Suprapubic skin (tissue), 4 donors: ENCODE measurements around the gene IER5. TPM values are rescaled to one million over a fixed set of nuclear protein-coding genes. Genes with fewer than 3 reads are reported as not detected.

Source experiments
- DNase-seq, 2 donors: peaks; one replicate each; pipeline ENCODE4 v3.0.0-alpha.2; 2019; ENCODE audit warnings: low spot score in 2 of 2
- H3K27ac ChIP-seq: fragments of 200-600 bp; sonication (generic); one replicate; pipeline ENCODE4 v1.5.1; 2019
- H3K27me3 ChIP-seq: fragments of 200-600 bp; sonication (generic); one replicate; pipeline ENCODE4 v1.5.1; 2019
- H3K36me3 ChIP-seq: fragments of 200-600 bp; sonication (generic); one replicate; pipeline ENCODE4 v1.5.1; 2019
- H3K4me1 ChIP-seq: fragments of 200-600 bp; sonication (generic); one replicate; pipeline ENCODE4 v1.5.1; 2019
- H3K4me3 ChIP-seq: fragments of 200-600 bp; sonication (generic); one replicate; pipeline ENCODE4 v1.5.1; 2019; ENCODE audit warnings: mild to moderate bottlenecking
- H3K9me3 ChIP-seq: fragments of 200-600 bp; sonication (generic); one replicate; pipeline ENCODE4 v1.5.1; 2019
- EP300 ChIP-seq: sonication (generic); formaldehyde crosslinking; IDR thresholded peaks from one replicate; pipeline ENCODE4 v1.6.1; 2017; ENCODE audit warnings: antibody characterized with exemption
- POLR2A ChIP-seq, 2 donors: fragments of 450-650 bp; IDR thresholded peaks; one replicate each; pipeline ENCODE4 v1.6.1; 2017; ENCODE audit warnings: antibody characterized with exemption in 2 of 2, mild to moderate bottlenecking in 2 of 2, moderate library complexity in 2 of 2
- POLR2AphosphoS5 ChIP-seq, 3 donors: sonication (generic); formaldehyde crosslinking; IDR thresholded peaks; one replicate each; pipeline ENCODE4 v1.6.1; 2017; ENCODE audit warnings: antibody characterized with exemption in 3 of 3
- WGBS: methylation state at CpG from one replicate; pipeline ENCODE4 v1.1.5; 2018; 5-methylcytosine and 5-hydroxymethylcytosine counted together
- total RNA-seq, 4 donors: library from RNA; depleted of rRNA; stranded (reverse); fragments of >200 nt; gene quantifications; one replicate each; pipeline ENCODE4 v1.1.0, GENCODE V29; 2016
- TF ChIP-seq, protein P1 (sequence below), 2 donors: fragments of 200-600 bp in 1 of 2; fragments of 450-650 bp in 1 of 2; sonication (generic) in 1 of 2; IDR thresholded peaks; one replicate each; pipeline ENCODE4 v1.5.1; 2016 to 2019; ENCODE audit warnings: antibody characterized with exemption in 2 of 2, mild to moderate bottlenecking in 1 of 2, moderate library complexity in 1 of 2

The IER5 gene
- total RNA-seq, 4 donors from 2014 or later = 11.3 to 30.4 (median 24.4) TPM

DNA sequence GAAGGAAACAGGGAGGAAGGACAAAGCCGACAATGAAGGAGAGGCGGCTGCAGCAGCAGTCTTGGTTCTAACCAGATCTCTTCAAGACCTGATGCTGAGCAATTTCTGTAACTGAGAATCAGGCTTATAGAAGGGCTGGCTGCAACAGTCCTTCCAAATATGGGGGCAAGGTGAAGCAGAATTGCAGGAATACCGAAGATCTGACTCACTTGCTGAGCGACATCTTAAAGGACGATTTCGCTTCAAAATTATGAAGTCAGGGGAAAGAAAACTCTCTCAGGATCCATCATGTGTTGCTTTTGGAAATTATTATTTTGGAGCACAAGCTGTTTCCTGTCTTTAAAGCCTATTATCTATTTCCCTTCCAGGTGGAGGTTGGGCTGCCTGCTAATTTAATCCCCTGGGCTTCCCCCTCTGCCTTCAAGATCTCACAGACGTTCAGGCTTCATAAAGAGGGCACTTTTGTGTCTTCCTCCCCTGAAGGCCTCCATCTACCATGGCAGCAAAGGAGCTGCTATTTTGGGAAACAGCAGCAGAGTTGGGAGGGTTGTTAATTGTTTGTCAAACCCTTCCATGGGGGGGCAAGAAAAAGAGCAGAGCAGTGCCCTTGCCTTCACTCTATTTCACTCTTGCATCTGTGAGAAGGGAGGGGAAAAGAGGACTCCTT lies 10.8 kb upstream of the IER5 start:
- DNase-seq = no peak
- H3K36me3 ChIP-seq = no peaks in the 10 kb centered on the region
- H3K4me3 ChIP-seq = no peak overlapping the region
- no peak overlapping the region for H3K27ac ChIP-seq
- WGBS = 74% methylated on average over 7 of the region's 7 CpGs
- H3K27me3 ChIP-seq = no peaks in the 10 kb centered on the region
- peaks cover 2% of the 10 kb centered on the region for H3K4me1 ChIP-seq
- no peak for TF ChIP-seq POLR2AphosphoS5 (IDR thresholded peaks at IDR 0.05)
- TF ChIP-seq EP300 = no peak
- TF ChIP-seq POLR2A (IDR thresholded peaks at IDR 0.05) = no peak
- TF ChIP-seq, protein P1, sequence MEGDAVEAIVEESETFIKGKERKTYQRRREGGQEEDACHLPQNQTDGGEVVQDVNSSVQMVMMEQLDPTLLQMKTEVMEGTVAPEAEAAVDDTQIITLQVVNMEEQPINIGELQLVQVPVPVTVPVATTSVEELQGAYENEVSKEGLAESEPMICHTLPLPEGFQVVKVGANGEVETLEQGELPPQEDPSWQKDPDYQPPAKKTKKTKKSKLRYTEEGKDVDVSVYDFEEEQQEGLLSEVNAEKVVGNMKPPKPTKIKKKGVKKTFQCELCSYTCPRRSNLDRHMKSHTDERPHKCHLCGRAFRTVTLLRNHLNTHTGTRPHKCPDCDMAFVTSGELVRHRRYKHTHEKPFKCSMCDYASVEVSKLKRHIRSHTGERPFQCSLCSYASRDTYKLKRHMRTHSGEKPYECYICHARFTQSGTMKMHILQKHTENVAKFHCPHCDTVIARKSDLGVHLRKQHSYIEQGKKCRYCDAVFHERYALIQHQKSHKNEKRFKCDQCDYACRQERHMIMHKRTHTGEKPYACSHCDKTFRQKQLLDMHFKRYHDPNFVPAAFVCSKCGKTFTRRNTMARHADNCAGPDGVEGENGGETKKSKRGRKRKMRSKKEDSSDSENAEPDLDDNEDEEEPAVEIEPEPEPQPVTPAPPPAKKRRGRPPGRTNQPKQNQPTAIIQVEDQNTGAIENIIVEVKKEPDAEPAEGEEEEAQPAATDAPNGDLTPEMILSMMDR (IDR thresholded peaks at IDR 0.05) = no peak
- no peaks in the 10 kb centered on the region for H3K9me3 ChIP-seq

DNA sequence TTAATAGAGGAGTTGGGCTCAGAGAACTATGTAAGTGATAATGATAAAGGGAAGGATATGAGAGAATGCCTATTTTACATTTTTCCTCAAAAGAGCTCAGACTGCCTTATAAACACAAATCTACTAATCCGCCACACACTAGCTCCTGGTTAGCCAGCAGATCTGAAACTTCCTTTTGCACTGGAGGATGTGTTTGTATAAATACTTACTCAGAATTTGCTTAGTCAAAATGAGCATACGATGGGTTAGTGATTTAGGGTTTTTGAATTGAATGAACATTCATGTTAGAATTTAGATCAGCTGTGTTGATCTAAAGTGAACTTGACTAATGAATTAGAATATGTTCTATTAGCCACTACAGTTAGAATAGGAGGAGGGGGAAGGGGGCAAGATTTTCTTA lies 9.1 kb upstream of the IER5 start:
- H3K9me3 ChIP-seq = no peaks in the 10 kb centered on the region
- no peak for DNase-seq
- H3K36me3 ChIP-seq = no peaks in the 10 kb centered on the region
- peaks cover 6% of the 10 kb centered on the region for H3K4me1 ChIP-seq
- 77% methylated on average over 2 of the region's 2 CpGs for WGBS
- no peak for TF ChIP-seq POLR2AphosphoS5 (IDR thresholded peaks at IDR 0.05)
- TF ChIP-seq, protein P1 (IDR thresholded peaks at IDR 0.05) = no peak
- TF ChIP-seq POLR2A (IDR thresholded peaks at IDR 0.05) = no peak
- TF ChIP-seq EP300 = no peak
- H3K27me3 ChIP-seq = no peaks in the 10 kb centered on the region
- no peak overlapping the region for H3K27ac ChIP-seq
- no peak overlapping the region for H3K4me3 ChIP-seq

GRCh38 chr1:181079920-181080319 lies 8.6 kb upstream of the IER5 start:
- no peaks in the 10 kb centered on the region for H3K36me3 ChIP-seq
- no peaks in the 10 kb centered on the region for H3K9me3 ChIP-seq
- H3K4me1 ChIP-seq = peaks cover 9% of the 10 kb centered on the region
- H3K4me3 ChIP-seq = no peak overlapping the region
- WGBS = 76% methylated on average over 4 of the region's 4 CpGs
- TF ChIP-seq, protein P1 (IDR thresholded peaks at IDR 0.05) = no peak
- no peak for TF ChIP-seq POLR2A (IDR thresholded peaks at IDR 0.05)
- TF ChIP-seq POLR2AphosphoS5 (IDR thresholded peaks at IDR 0.05) = no peak
- TF ChIP-seq EP300 = no peak
- no peak for DNase-seq
- no peak overlapping the region for H3K27ac ChIP-seq
- H3K27me3 ChIP-seq = no peaks in the 10 kb centered on the region

DNA sequence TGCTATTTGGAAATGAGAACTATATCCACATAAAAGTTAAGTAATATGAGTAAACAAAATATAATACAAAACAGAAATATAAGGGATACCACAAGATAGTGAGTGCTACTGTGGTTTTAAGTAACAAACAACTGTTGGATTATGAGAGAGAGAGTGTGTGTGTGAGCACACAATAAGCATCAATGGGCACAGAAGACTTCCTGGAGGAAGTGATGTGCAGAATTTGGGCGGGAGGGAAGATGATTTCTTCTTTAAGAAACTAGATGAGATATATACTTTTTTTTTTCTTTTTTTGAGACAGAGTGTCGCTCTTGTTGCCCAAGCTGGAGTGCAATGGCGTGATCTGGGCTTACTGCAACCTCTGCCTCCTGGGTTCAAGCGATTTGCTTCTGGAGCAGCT lies 7.9 kb upstream of the IER5 start:
- no peaks in the 10 kb centered on the region for H3K36me3 ChIP-seq
- no peak for TF ChIP-seq POLR2AphosphoS5 (IDR thresholded peaks at IDR 0.05)
- TF ChIP-seq, protein P1 (IDR thresholded peaks at IDR 0.05) = no peak
- H3K27me3 ChIP-seq = no peaks in the 10 kb centered on the region
- H3K4me3 ChIP-seq = no peak overlapping the region
- 89% methylated on average over 4 of the region's 4 CpGs for WGBS
- no peak for DNase-seq
- H3K4me1 ChIP-seq = peaks cover 8% of the 10 kb centered on the region
- H3K9me3 ChIP-seq = no peaks in the 10 kb centered on the region
- no peak overlapping the region for H3K27ac ChIP-seq

GRCh38 chr1:181081395-181081794 lies 7.1 kb upstream of the IER5 start:
- Histone ChIP-seq H3K27ac (no peak overlapping the region), H3K4me3 (no peak overlapping the region), H3K27me3 (no peaks in the 10 kb centered on the region), H3K4me1 (peaks cover 6% of the 10 kb centered on the region), H3K36me3 (no peaks in the 10 kb centered on the region), H3K9me3 (no peaks in the 10 kb centered on the region)
- no peak for DNase-seq
- TF ChIP-seq POLR2AphosphoS5 (IDR thresholded peaks at IDR 0.05) = no peak
- TF ChIP-seq, protein P1 (IDR thresholded peaks at IDR 0.05) = no peak
- no peak for TF ChIP-seq EP300
- no peak for TF ChIP-seq POLR2A (IDR thresholded peaks at IDR 0.05)
- WGBS = 62% methylated on average over 3 of the region's 3 CpGs
